Suprapubic skin (tissue), 4 donors: ENCODE data around the gene CSF1. TPM values are rescaled to one million over a fixed set of nuclear protein-coding genes. Genes with fewer than 3 reads are reported as not detected.

ENCODE experiments used
- DNase-seq, 2 donors: peaks; one replicate each; pipeline ENCODE4 v3.0.0-alpha.2; 2019; ENCODE audit warnings: low spot score in 2 of 2
- H3K27ac ChIP-seq: fragments of 200-600 bp; sonication (generic); one replicate; pipeline ENCODE4 v1.5.1; 2019
- H3K27me3 ChIP-seq: fragments of 200-600 bp; sonication (generic); one replicate; pipeline ENCODE4 v1.5.1; 2019
- H3K36me3 ChIP-seq: fragments of 200-600 bp; sonication (generic); one replicate; pipeline ENCODE4 v1.5.1; 2019
- H3K4me1 ChIP-seq: fragments of 200-600 bp; sonication (generic); one replicate; pipeline ENCODE4 v1.5.1; 2019
- H3K4me3 ChIP-seq: fragments of 200-600 bp; sonication (generic); one replicate; pipeline ENCODE4 v1.5.1; 2019; ENCODE audit warnings: mild to moderate bottlenecking
- H3K9me3 ChIP-seq: fragments of 200-600 bp; sonication (generic); one replicate; pipeline ENCODE4 v1.5.1; 2019
- EP300 ChIP-seq: sonication (generic); formaldehyde crosslinking; IDR thresholded peaks from one replicate; pipeline ENCODE4 v1.6.1; 2017; ENCODE audit warnings: antibody characterized with exemption
- POLR2A ChIP-seq, 2 donors: fragments of 450-650 bp; IDR thresholded peaks; one replicate each; pipeline ENCODE4 v1.6.1; 2017; ENCODE audit warnings: antibody characterized with exemption in 2 of 2, mild to moderate bottlenecking in 2 of 2, moderate library complexity in 2 of 2
- POLR2AphosphoS5 ChIP-seq, 3 donors: sonication (generic); formaldehyde crosslinking; IDR thresholded peaks; one replicate each; pipeline ENCODE4 v1.6.1; 2017; ENCODE audit warnings: antibody characterized with exemption in 3 of 3
- WGBS: methylation state at CpG from one replicate; pipeline ENCODE4 v1.1.5; 2018; 5-methylcytosine and 5-hydroxymethylcytosine counted together
- total RNA-seq, 4 donors: library from RNA; depleted of rRNA; stranded (reverse); fragments of >200 nt; gene quantifications; one replicate each; pipeline ENCODE4 v1.1.0, GENCODE V29; 2016
- TF ChIP-seq, protein P1 (sequence below), 2 donors: fragments of 200-600 bp in 1 of 2; fragments of 450-650 bp in 1 of 2; sonication (generic) in 1 of 2; IDR thresholded peaks; one replicate each; pipeline ENCODE4 v1.5.1; 2016 to 2019; ENCODE audit warnings: antibody characterized with exemption in 2 of 2, mild to moderate bottlenecking in 1 of 2, moderate library complexity in 1 of 2

Gene CSF1
- total RNA-seq, 4 donors from 2014 or later, result 12.6 to 39.1 (median 17.5) TPM

DNA sequence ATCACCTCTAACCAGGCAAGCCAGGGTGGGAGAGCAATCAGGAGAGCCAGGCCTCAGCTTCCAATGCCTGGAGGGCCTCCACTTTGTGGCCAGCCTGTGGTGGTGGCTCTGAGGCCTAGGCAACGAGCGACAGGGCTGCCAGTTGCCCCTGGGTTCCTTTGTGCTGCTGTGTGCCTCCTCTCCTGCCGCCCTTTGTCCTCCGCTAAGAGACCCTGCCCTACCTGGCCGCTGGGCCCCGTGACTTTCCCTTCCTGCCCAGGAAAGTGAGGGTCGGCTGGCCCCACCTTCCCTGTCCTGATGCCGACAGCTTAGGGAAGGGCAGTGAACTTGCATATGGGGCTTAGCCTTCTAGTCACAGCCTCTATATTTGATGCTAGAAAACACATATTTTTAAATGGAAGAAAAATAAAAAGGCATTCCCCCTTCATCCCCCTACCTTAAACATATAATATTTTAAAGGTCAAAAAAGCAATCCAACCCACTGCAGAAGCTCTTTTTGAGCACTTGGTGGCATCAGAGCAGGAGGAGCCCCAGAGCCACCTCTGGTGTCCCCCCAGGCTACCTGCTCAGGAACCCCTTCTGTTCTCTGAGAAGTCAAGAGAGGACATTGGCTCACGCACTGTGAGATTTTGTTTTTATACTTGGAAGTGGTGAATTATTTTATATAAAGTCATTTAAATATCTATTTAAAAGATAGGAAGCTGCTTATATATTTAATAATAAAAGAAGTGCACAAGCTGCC lies 19.8 kb downstream of the CSF1 start:
- Histone ChIP-seq H3K27me3 (no peaks in the 10 kb centered on the region), H3K4me1 (peaks cover 57% of the 10 kb centered on the region), H3K27ac (peak overlapping the region; percentile 27), H3K36me3 (peaks cover 24% of the 10 kb centered on the region), H3K4me3 (no peak overlapping the region), H3K9me3 (no peaks in the 10 kb centered on the region)
- peak in 1 of 2 donors; percentile 51 for DNase-seq
- TF ChIP-seq POLR2AphosphoS5 (IDR thresholded peaks at IDR 0.05) (no peak), EP300 (no peak), POLR2A (IDR thresholded peaks at IDR 0.05) (no peak)
- TF ChIP-seq, protein P1, sequence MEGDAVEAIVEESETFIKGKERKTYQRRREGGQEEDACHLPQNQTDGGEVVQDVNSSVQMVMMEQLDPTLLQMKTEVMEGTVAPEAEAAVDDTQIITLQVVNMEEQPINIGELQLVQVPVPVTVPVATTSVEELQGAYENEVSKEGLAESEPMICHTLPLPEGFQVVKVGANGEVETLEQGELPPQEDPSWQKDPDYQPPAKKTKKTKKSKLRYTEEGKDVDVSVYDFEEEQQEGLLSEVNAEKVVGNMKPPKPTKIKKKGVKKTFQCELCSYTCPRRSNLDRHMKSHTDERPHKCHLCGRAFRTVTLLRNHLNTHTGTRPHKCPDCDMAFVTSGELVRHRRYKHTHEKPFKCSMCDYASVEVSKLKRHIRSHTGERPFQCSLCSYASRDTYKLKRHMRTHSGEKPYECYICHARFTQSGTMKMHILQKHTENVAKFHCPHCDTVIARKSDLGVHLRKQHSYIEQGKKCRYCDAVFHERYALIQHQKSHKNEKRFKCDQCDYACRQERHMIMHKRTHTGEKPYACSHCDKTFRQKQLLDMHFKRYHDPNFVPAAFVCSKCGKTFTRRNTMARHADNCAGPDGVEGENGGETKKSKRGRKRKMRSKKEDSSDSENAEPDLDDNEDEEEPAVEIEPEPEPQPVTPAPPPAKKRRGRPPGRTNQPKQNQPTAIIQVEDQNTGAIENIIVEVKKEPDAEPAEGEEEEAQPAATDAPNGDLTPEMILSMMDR (IDR thresholded peaks at IDR 0.05), result no peak
- 82% methylated on average over 9 of the region's 9 CpGs for WGBS

DNA sequence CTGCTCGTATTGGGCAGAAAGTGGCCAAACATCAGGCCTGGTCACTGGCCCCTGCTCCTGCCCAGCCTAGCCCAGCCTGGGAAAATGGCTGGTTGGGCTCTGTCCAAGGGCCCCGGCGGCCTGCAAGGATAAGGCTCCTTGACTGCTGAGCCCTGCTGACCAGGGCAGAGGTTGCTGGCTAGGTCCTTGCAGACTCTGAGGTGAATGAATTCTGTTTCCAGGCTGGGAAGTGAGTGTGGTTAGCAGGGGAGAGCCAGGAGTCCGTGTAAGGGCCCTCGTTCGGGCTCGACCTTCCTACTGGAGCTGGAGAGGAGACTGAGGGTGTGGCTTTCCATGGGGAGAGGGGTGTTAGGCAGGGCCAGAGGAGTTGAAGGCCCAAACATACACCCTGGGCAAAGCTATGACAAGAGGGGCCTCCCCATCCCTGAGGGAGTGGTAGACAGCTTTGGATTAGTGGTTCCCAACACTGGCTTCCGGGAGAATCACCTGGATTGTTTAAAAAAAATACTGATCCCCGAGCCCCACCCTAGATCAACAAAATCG lies 20.6 kb downstream of the CSF1 start:
- peak in 1 of 2 donors; percentile 76 for DNase-seq
- Histone ChIP-seq H3K4me1 (peaks cover 52% of the 10 kb centered on the region), H3K36me3 (peaks cover 15% of the 10 kb centered on the region), H3K4me3 (no peak overlapping the region), H3K27ac (peak overlapping the region; percentile 27), H3K9me3 (no peaks in the 10 kb centered on the region), H3K27me3 (no peaks in the 10 kb centered on the region)
- 51% methylated on average over 10 of the region's 10 CpGs for WGBS
- TF ChIP-seq POLR2AphosphoS5 (IDR thresholded peaks at IDR 0.05), result peak in 1 of 3 donors; percentile 38
- TF ChIP-seq, protein P1 (IDR thresholded peaks at IDR 0.05), result no peak

DNA sequence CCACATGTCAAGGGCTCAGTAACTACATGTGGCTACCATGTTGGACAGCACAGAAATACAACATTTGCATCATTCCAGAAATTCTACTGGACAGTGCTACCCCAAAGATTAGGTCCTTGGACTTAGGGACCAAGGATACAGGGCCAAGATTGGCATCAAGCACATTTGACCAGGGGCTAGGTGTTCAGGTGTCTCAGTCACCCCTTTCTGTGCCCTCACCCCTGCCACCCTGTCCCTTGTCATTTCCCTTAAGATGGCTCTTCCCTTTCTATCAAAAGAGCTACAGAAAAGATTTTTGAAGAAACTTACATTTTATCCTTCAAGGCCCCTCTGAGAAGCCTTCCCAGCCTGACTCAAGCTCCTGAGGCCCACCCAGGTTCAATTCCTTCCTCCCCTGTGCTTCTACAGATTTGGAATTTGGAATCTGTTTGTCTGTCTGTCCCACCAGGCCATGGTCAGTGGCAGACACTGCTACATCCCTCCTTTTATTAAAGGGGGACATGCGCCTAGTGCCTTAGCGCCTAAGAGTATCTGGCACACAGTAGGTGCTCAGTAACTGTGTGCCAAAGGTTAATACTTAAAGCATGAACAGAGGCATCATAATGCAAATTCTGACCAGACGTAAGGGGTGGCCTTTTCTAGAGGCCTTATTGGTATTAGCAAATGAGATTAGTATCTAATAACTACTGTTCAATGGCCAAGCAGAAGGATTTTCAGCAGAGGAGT lies 21.4 kb downstream of the CSF1 start:
- no peak overlapping the region for H3K27ac ChIP-seq

DNA sequence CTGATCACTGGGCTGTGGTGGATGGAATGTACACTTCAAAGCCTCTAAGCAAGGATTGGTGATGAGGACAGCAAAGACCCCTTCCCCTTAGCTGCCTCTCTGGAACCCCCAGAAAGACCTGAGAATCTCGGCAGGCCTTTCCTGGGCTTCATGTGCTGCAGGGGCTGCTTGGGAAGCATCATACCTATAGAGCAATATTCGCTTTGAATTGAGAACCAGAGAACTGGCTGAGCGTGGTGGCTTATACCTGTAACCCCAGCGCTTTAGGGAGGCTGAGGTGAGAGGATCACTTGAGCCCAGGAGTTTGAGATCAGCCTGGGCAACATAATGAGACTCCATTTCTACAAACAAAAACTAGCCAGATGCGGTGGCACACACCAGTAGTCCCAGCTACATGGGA lies 22.0 kb downstream of the CSF1 start:
- H3K36me3 ChIP-seq, result peaks cover 12% of the 10 kb centered on the region
- peak in 1 of 2 donors; percentile 29 for DNase-seq
- H3K27me3 ChIP-seq, result no peaks in the 10 kb centered on the region
- peaks cover 43% of the 10 kb centered on the region for H3K4me1 ChIP-seq
- H3K4me3 ChIP-seq, result no peak overlapping the region
- H3K27ac ChIP-seq, result no peak overlapping the region
- no peak for TF ChIP-seq POLR2AphosphoS5 (IDR thresholded peaks at IDR 0.05)
- no peak for TF ChIP-seq POLR2A (IDR thresholded peaks at IDR 0.05)
- TF ChIP-seq, protein P1 (IDR thresholded peaks at IDR 0.05), result no peak
- TF ChIP-seq EP300, result no peak
- H3K9me3 ChIP-seq, result peaks cover 5% of the 10 kb centered on the region
- 89% methylated on average over 5 of the region's 5 CpGs for WGBS

More for the DNA sequence above, 21.4 kb downstream of the CSF1 start:
- no peaks in the 10 kb centered on the region for H3K27me3 ChIP-seq
- no peak overlapping the region for H3K4me3 ChIP-seq
- peaks cover 49% of the 10 kb centered on the region for H3K4me1 ChIP-seq
- H3K36me3 ChIP-seq, result peaks cover 12% of the 10 kb centered on the region
- 100% methylated on average over 3 of the region's 3 CpGs for WGBS
- TF ChIP-seq EP300, result no peak
- no peak for TF ChIP-seq POLR2AphosphoS5 (IDR thresholded peaks at IDR 0.05)
- no peak for TF ChIP-seq POLR2A (IDR thresholded peaks at IDR 0.05)
- TF ChIP-seq, protein P1 (IDR thresholded peaks at IDR 0.05), result no peak
- peak in 1 of 2 donors; percentile 13 for DNase-seq
- peaks cover 5% of the 10 kb centered on the region for H3K9me3 ChIP-seq
